Fibroblast of pulmonary artery (primary cell): ENCODE measurements around the gene PDE4D.

ENCODE experiments used
- DNase-seq: peaks from one replicate; pipeline ENCODE4 v3.0.0-alpha.2; 2010; ENCODE audit warnings: low read depth
- H3K4me3 ChIP-seq: replicated peaks from 2 replicates; pipeline ENCODE4 v1.5.1; 2011; ENCODE audit warnings: low read depth, mild to moderate bottlenecking, control low read depth, low read length, moderate library complexity
- CTCF ChIP-seq: IDR thresholded peaks from 2 replicates; pipeline ENCODE4 v1.5.1; 2011; ENCODE audit warnings: mild to moderate bottlenecking, control low read depth, low read length, inconsistent platforms; ENCODE audit errors: missing control alignments

The PDE4D gene

GRCh38 chr5:59393585-59394420, 499.7 kb downstream of the PDE4D start:
- no peak for TF ChIP-seq CTCF
- no peak for DNase-seq
- no peak overlapping the region for H3K4me3 ChIP-seq

GRCh38 chr5:59391576-59391975, 501.9 kb downstream of the PDE4D start:
- no peak for DNase-seq
- TF ChIP-seq CTCF, result no peak
- H3K4me3 ChIP-seq, result no peak overlapping the region

GRCh38 chr5:59390989-59391388, 502.5 kb downstream of the PDE4D start:
- TF ChIP-seq CTCF, result no peak
- H3K4me3 ChIP-seq, result no peak overlapping the region
- no peak for DNase-seq

GRCh38 chr5:59390074-59390659, 503.4 kb downstream of the PDE4D start:
- H3K4me3 ChIP-seq, result no peak overlapping the region
- peak; percentile 61 for DNase-seq
- peak; percentile 57 for TF ChIP-seq CTCF

- TF ChIP-seq CTCF, result no peak
Measured at GRCh38 chr5:59387127-59387526, 506.4 kb downstream of the PDE4D start.

GRCh38 chr5:59385700-59386099, 507.8 kb downstream of the PDE4D start:
- H3K4me3 ChIP-seq, result no peak overlapping the region
- DNase-seq, result no peak
- no peak for TF ChIP-seq CTCF

More at GRCh38 chr5:59387127-59387526, 506.4 kb downstream of the PDE4D start:
- DNase-seq, result no peak
- no peak overlapping the region for H3K4me3 ChIP-seq
